HEK293 (cell line): ENCODE results near the gene CLK4.

Experiments
- CTCF ChIA-PET: fragments of 350-600 bp; formaldehyde crosslinking; extraction: SDS; loops from one replicate; lab custom pipeline; 2021; ENCODE audit warnings: antibody characterized with exemption; lab: Yijun Ruan, JAX
- POLR2A ChIA-PET: fragments of 300-600 bp; formaldehyde crosslinking; extraction: SDS; loops from one replicate; lab custom pipeline; 2020; ENCODE audit warnings: antibody characterized with exemption, inconsistent platforms; lab: Yijun Ruan, JAX
- H3K27ac ChIP-seq: fragments of 200-500 bp; sonication (Bioruptor generic); 2 replicates; pipeline ENCODE4 v1.5.1; 2014; ENCODE audit warnings: low read depth, low read length, control low read depth, inconsistent platforms; ENCODE audit errors: extremely low read depth
- H3K36me3 ChIP-seq, 2 experiments: fragments of 200-500 bp in 1 of 2; sonication (Bioruptor generic) in 1 of 2; 1 replicate in 1 of 2; 2 replicates in 1 of 2; pipeline ENCODE4 v1.5.1; 2014 to 2017; ENCODE audit warnings: inconsistent platforms in 2 of 2, low read length in 2 of 2; ENCODE audit not compliant: control insufficient read depth in 2 of 2, insufficient read depth in 1 of 2
- H3K4me1 ChIP-seq: fragments of 200-500 bp; sonication (Bioruptor generic); 2 replicates; pipeline ENCODE4 v1.5.1; 2014; ENCODE audit warnings: mild to moderate bottlenecking, low read length, inconsistent platforms; ENCODE audit not compliant: control insufficient read depth, insufficient read depth
- H3K4me3 ChIP-seq: 2 replicates; pipeline ENCODE4 v1.5.1; 2011; ENCODE audit warnings: low read depth, mild to moderate bottlenecking, control low read depth, low read length, moderate library complexity
- H3K9me3 ChIP-seq: fragments of 200-500 bp; sonication (Bioruptor generic); 2 replicates; pipeline ENCODE4 v1.5.1; 2014; ENCODE audit warnings: low read depth, low read length, inconsistent platforms; ENCODE audit not compliant: control insufficient read depth, insufficient read depth
- KLF1 ChIP-seq: fragments of 450-650 bp; formaldehyde crosslinking; IDR thresholded peaks from 2 replicates; pipeline ENCODE4 v1.5.1; 2016; ENCODE audit warnings: missing biosample characterization, missing genetic modification characterization
- KLF7 ChIP-seq: fragments of 450-650 bp; formaldehyde crosslinking; IDR thresholded peaks from 2 replicates; pipeline ENCODE4 v1.5.1; 2016; ENCODE audit warnings: missing biosample characterization, missing genetic modification characterization, borderline replicate concordance
- MEIS1 ChIP-seq: sonication (generic); formaldehyde crosslinking; IDR thresholded peaks from 2 replicates; pipeline ENCODE4 v1.8.1; 2022; ENCODE audit warnings: missing genetic modification reagents, mild to moderate bottlenecking, borderline replicate concordance
- SETDB1 ChIP-seq: IDR thresholded peaks from one replicate; pipeline ENCODE4 v1.6.1; 2017; ENCODE audit warnings: mild to moderate bottlenecking, low read length, moderate library complexity, mixed read lengths; ENCODE audit not compliant: insufficient read length
- YY1 ChIP-seq: fragments of 450-650 bp; formaldehyde crosslinking; IDR thresholded peaks from 2 replicates; pipeline ENCODE4 v1.5.1; 2018; ENCODE audit warnings: missing biosample characterization, missing genetic modification characterization
- ZNF10 ChIP-seq: fragments of 450-650 bp; formaldehyde crosslinking; IDR thresholded peaks from 2 replicates; pipeline ENCODE4 v1.5.1; 2017; ENCODE audit warnings: missing biosample characterization, missing genetic modification characterization
- ZNF157 ChIP-seq: fragments of 450-650 bp; formaldehyde crosslinking; IDR thresholded peaks from 2 replicates; pipeline ENCODE4 v1.5.1; 2016; ENCODE audit warnings: missing biosample characterization, missing genetic modification characterization
- ZNF202 ChIP-seq: fragments of 450-650 bp; formaldehyde crosslinking; IDR thresholded peaks from 2 replicates; pipeline ENCODE4 v1.5.1; 2016; ENCODE audit warnings: missing biosample characterization, missing genetic modification characterization, borderline replicate concordance
- ZNF239 ChIP-seq: fragments of 450-650 bp; formaldehyde crosslinking; IDR thresholded peaks from 2 replicates; pipeline ENCODE4 v1.5.1; 2016; ENCODE audit warnings: missing biosample characterization, missing genetic modification characterization
- ZNF24 ChIP-seq: fragments of 450-650 bp; formaldehyde crosslinking; IDR thresholded peaks from 2 replicates; pipeline ENCODE4 v1.5.1; 2016; ENCODE audit warnings: missing biosample characterization, missing genetic modification characterization
- ZNF394 ChIP-seq: fragments of 450-650 bp; formaldehyde crosslinking; IDR thresholded peaks from 2 replicates; pipeline ENCODE4 v1.5.1; 2016; ENCODE audit warnings: missing biosample characterization, missing genetic modification characterization, mild to moderate bottlenecking, moderate library complexity, borderline replicate concordance
- ZNF404 ChIP-seq: fragments of 450-650 bp; formaldehyde crosslinking; IDR thresholded peaks from 2 replicates; pipeline ENCODE4 v1.5.1; 2017; ENCODE audit warnings: missing biosample characterization, missing genetic modification characterization
- ZNF514 ChIP-seq: fragments of 450-650 bp; formaldehyde crosslinking; IDR thresholded peaks from 2 replicates; pipeline ENCODE4 v1.5.1; 2016; ENCODE audit warnings: missing biosample characterization, missing genetic modification characterization
- ZNF530 ChIP-seq: fragments of 450-650 bp; formaldehyde crosslinking; IDR thresholded peaks from 2 replicates; pipeline ENCODE4 v1.5.1; 2016; ENCODE audit warnings: low read depth, missing biosample characterization, missing genetic modification characterization
- ZNF701 ChIP-seq: fragments of 450-650 bp; formaldehyde crosslinking; IDR thresholded peaks from 2 replicates; pipeline ENCODE4 v1.5.1; 2016; ENCODE audit warnings: missing biosample characterization, missing genetic modification characterization
- ZSCAN16 ChIP-seq: fragments of 450-650 bp; formaldehyde crosslinking; IDR thresholded peaks from 2 replicates; pipeline ENCODE4 v1.5.1; 2016; ENCODE audit warnings: missing biosample characterization, missing genetic modification characterization
- ZSCAN30 ChIP-seq: fragments of 450-650 bp; IDR thresholded peaks from 2 replicates; pipeline ENCODE4 v1.5.1; 2018; ENCODE audit warnings: missing biosample characterization, mild to moderate bottlenecking, missing genetic modification characterization, moderate library complexity
- TF ChIP-seq, protein P1 (sequence below): fragments of 450-650 bp; formaldehyde crosslinking; IDR thresholded peaks from 2 replicates; pipeline ENCODE4 v1.5.1; 2016; ENCODE audit warnings: missing biosample characterization, missing genetic modification characterization, borderline replicate concordance
- TF ChIP-seq, protein P2 (sequence below): fragments of 450-650 bp; formaldehyde crosslinking; IDR thresholded peaks from 2 replicates; pipeline ENCODE4 v1.5.1; 2016; ENCODE audit warnings: missing biosample characterization, missing genetic modification characterization
- TF ChIP-seq, protein P3 (sequence below): fragments of 450-650 bp; IDR thresholded peaks from 2 replicates; pipeline ENCODE4 v1.5.1; 2018; ENCODE audit warnings: missing biosample characterization, missing genetic modification characterization

Gene CLK4

DNA sequence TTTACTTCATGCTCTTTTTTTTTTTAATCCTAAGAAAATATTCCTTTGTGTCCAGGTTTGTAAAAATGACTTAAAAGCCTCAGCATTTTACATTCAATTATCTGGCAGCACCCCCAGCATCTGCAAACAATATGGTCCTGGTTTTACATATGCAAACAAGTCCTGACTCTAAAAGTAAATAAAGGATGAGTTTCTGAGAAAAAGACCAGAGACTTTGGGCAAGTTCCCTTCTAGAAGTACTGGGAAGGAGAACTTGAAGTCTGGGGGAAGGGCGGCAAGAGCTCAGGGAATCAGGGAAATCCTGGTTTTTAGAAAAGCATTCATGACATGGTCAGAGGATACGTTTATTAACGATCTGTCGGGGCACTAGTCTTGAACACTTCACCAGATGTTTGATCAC is 62.5 kb downstream of the CLK4 start (continued):
- TF ChIP-seq KLF1 (tag by site-specific recombination) = no peak
- TF ChIP-seq, protein P1, sequence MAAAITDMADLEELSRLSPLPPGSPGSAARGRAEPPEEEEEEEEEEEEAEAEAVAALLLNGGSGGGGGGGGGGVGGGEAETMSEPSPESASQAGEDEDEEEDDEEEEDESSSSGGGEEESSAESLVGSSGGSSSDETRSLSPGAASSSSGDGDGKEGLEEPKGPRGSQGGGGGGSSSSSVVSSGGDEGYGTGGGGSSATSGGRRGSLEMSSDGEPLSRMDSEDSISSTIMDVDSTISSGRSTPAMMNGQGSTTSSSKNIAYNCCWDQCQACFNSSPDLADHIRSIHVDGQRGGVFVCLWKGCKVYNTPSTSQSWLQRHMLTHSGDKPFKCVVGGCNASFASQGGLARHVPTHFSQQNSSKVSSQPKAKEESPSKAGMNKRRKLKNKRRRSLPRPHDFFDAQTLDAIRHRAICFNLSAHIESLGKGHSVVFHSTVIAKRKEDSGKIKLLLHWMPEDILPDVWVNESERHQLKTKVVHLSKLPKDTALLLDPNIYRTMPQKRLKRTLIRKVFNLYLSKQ (tag by site-specific recombination) = no peak
- TF ChIP-seq ZNF514 (tag by site-specific recombination) = no peak
- TF ChIP-seq, protein P2, sequence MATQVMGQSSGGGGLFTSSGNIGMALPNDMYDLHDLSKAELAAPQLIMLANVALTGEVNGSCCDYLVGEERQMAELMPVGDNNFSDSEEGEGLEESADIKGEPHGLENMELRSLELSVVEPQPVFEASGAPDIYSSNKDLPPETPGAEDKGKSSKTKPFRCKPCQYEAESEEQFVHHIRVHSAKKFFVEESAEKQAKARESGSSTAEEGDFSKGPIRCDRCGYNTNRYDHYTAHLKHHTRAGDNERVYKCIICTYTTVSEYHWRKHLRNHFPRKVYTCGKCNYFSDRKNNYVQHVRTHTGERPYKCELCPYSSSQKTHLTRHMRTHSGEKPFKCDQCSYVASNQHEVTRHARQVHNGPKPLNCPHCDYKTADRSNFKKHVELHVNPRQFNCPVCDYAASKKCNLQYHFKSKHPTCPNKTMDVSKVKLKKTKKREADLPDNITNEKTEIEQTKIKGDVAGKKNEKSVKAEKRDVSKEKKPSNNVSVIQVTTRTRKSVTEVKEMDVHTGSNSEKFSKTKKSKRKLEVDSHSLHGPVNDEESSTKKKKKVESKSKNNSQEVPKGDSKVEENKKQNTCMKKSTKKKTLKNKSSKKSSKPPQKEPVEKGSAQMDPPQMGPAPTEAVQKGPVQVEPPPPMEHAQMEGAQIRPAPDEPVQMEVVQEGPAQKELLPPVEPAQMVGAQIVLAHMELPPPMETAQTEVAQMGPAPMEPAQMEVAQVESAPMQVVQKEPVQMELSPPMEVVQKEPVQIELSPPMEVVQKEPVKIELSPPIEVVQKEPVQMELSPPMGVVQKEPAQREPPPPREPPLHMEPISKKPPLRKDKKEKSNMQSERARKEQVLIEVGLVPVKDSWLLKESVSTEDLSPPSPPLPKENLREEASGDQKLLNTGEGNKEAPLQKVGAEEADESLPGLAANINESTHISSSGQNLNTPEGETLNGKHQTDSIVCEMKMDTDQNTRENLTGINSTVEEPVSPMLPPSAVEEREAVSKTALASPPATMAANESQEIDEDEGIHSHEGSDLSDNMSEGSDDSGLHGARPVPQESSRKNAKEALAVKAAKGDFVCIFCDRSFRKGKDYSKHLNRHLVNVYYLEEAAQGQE (tag by site-specific recombination) = no peak
- no peak for TF ChIP-seq SETDB1
- no peak for TF ChIP-seq ZSCAN30 (tag by site-specific recombination)
- no peak for TF ChIP-seq YY1
- no peak for TF ChIP-seq MEIS1 (CRISPR knock-in tag)
- TF ChIP-seq ZNF157 (tag by site-specific recombination) = no peak
- no peak for TF ChIP-seq ZNF10 (tag by site-specific recombination)
- TF ChIP-seq ZNF530 (tag by site-specific recombination) = no peak
- no peak for TF ChIP-seq ZNF404

DNA sequence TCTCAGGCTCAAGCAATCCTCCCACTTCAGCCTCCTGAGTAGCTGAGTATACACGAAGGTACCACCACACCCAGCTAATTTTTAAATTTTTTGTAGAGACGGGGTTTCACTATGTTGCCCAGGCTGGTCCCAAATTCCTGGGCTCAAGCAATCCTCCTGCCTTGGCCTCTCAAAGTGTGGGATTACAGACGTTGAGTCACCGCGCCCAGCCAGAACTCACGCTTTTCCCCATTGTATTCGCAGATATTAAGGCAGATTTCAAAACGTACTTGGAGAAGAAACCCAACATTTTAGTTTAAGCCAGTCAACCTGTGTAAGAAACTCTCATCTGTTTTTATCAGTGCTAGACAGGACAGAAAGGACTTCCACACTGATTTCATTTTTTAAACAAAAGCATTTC is 63.2 kb downstream of the CLK4 start:
- CTCF ChIA-PET = no interaction called here
- Histone ChIP-seq H3K4me1 (no peaks in the 10 kb centered on the region), H3K27ac (no peak overlapping the region), H3K4me3 (no peak overlapping the region), H3K36me3 (no peaks in the 10 kb centered on the region), H3K9me3 (no peaks in the 10 kb centered on the region)
- POLR2A ChIA-PET = no interaction called here
- no peak for TF ChIP-seq MEIS1 (CRISPR knock-in tag)
- no peak for TF ChIP-seq ZNF24 (tag by site-specific recombination)
- TF ChIP-seq ZNF202 (tag by site-specific recombination) = no peak
- no peak for TF ChIP-seq KLF7 (tag by site-specific recombination)
- no peak for TF ChIP-seq ZSCAN16 (tag by site-specific recombination)
- TF ChIP-seq, protein P3, sequence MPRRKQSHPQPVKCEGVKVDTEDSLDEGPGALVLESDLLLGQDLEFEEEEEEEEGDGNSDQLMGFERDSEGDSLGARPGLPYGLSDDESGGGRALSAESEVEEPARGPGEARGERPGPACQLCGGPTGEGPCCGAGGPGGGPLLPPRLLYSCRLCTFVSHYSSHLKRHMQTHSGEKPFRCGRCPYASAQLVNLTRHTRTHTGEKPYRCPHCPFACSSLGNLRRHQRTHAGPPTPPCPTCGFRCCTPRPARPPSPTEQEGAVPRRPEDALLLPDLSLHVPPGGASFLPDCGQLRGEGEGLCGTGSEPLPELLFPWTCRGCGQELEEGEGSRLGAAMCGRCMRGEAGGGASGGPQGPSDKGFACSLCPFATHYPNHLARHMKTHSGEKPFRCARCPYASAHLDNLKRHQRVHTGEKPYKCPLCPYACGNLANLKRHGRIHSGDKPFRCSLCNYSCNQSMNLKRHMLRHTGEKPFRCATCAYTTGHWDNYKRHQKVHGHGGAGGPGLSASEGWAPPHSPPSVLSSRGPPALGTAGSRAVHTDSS (tag by site-specific recombination) = no peak
- TF ChIP-seq ZNF394 = no peak
- no peak for TF ChIP-seq ZNF701
- no peak for TF ChIP-seq ZNF239 (tag by site-specific recombination)
- no peak for TF ChIP-seq ZSCAN30 (tag by site-specific recombination)
